ENCODE measurements around the gene ZBTB7A.

DNA sequence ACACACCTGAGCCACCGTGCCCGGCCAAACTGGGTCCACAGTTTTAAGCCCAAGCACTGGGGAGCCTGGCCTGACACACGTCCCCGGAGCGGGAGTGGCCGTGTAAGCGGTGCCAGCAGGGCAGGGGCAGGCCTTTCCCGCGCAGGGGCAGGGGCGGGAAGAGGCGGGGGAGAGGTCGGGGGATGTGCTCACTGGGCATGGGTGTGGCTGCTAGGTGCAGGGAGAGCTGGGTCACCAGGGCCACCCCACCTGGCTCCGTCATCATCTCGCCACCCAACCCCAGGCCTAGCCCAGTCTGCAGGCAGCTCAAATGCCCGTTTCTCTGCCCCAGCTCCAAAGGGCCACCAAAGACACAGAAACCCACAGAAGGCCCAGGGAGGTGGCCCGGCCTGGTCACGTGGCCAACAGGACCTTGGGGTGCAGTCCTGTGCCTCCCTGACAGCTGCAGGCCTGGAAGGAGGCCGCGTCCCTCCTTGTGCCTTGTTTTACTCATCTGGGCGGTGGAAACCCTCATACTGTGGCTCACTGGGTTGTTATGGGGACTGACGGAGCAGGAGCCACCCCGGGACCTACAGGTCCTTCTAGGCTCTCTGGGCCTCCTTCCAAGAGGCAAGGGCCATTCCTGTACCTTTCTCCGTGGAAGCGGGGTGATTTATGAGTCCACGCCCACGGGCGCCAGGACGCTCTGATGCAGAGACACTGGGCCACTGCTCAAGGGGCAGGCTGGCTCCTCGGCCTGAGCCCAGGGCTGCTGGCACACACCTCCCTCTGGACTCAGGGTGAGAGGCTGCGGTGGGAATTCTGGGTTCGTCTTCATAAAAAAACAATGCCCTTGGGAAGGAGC is 29.6 kb upstream of the ZBTB7A start:
- TF ChIP-seq, protein P1, sequence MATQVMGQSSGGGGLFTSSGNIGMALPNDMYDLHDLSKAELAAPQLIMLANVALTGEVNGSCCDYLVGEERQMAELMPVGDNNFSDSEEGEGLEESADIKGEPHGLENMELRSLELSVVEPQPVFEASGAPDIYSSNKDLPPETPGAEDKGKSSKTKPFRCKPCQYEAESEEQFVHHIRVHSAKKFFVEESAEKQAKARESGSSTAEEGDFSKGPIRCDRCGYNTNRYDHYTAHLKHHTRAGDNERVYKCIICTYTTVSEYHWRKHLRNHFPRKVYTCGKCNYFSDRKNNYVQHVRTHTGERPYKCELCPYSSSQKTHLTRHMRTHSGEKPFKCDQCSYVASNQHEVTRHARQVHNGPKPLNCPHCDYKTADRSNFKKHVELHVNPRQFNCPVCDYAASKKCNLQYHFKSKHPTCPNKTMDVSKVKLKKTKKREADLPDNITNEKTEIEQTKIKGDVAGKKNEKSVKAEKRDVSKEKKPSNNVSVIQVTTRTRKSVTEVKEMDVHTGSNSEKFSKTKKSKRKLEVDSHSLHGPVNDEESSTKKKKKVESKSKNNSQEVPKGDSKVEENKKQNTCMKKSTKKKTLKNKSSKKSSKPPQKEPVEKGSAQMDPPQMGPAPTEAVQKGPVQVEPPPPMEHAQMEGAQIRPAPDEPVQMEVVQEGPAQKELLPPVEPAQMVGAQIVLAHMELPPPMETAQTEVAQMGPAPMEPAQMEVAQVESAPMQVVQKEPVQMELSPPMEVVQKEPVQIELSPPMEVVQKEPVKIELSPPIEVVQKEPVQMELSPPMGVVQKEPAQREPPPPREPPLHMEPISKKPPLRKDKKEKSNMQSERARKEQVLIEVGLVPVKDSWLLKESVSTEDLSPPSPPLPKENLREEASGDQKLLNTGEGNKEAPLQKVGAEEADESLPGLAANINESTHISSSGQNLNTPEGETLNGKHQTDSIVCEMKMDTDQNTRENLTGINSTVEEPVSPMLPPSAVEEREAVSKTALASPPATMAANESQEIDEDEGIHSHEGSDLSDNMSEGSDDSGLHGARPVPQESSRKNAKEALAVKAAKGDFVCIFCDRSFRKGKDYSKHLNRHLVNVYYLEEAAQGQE (tag by site-specific recombination; IDR thresholded peaks at IDR 0.05) = no peak
- TF ChIP-seq ZNF24 (tag by site-specific recombination; IDR thresholded peaks at IDR 0.05) (no peak), ZNF785 (tag by site-specific recombination; IDR thresholded peaks at IDR 0.05) (no peak), ZNF561 (tag by site-specific recombination; IDR thresholded peaks at IDR 0.05; ENCODE audit: borderline replicate concordance) (no peak), ZNF274 (IDR thresholded peaks at IDR 0.05; ENCODE audit: low read length) (no peak), ZNF274 (tag by site-specific recombination; IDR thresholded peaks at IDR 0.05; ENCODE audit: borderline replicate concordance) (no peak), ZNF776 (tag by site-specific recombination; IDR thresholded peaks at IDR 0.05; ENCODE audit: borderline replicate concordance) (no peak), ZNF558 (tag by site-specific recombination; IDR thresholded peaks at IDR 0.05) (no peak), ZFP37 (tag by site-specific recombination; IDR thresholded peaks at IDR 0.05) (no peak), ZNF747 (tag by site-specific recombination; IDR thresholded peaks at IDR 0.05) (no peak)
- TF ChIP-seq, protein P2, sequence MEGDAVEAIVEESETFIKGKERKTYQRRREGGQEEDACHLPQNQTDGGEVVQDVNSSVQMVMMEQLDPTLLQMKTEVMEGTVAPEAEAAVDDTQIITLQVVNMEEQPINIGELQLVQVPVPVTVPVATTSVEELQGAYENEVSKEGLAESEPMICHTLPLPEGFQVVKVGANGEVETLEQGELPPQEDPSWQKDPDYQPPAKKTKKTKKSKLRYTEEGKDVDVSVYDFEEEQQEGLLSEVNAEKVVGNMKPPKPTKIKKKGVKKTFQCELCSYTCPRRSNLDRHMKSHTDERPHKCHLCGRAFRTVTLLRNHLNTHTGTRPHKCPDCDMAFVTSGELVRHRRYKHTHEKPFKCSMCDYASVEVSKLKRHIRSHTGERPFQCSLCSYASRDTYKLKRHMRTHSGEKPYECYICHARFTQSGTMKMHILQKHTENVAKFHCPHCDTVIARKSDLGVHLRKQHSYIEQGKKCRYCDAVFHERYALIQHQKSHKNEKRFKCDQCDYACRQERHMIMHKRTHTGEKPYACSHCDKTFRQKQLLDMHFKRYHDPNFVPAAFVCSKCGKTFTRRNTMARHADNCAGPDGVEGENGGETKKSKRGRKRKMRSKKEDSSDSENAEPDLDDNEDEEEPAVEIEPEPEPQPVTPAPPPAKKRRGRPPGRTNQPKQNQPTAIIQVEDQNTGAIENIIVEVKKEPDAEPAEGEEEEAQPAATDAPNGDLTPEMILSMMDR (tag by site-specific recombination; IDR thresholded peaks at IDR 0.05) = no peak
- TF ChIP-seq, protein P3, sequence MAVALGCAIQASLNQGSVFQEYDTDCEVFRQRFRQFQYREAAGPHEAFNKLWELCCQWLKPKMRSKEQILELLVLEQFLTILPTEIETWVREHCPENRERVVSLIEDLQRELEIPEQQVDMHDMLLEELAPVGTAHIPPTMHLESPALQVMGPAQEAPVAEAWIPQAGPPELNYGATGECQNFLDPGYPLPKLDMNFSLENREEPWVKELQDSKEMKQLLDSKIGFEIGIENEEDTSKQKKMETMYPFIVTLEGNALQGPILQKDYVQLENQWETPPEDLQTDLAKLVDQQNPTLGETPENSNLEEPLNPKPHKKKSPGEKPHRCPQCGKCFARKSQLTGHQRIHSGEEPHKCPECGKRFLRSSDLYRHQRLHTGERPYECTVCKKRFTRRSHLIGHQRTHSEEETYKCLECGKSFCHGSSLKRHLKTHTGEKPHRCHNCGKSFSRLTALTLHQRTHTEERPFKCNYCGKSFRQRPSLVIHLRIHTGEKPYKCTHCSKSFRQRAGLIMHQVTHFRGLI (tag by site-specific recombination; IDR thresholded peaks at IDR 0.05) = no peak
- TF ChIP-seq, protein P4, sequence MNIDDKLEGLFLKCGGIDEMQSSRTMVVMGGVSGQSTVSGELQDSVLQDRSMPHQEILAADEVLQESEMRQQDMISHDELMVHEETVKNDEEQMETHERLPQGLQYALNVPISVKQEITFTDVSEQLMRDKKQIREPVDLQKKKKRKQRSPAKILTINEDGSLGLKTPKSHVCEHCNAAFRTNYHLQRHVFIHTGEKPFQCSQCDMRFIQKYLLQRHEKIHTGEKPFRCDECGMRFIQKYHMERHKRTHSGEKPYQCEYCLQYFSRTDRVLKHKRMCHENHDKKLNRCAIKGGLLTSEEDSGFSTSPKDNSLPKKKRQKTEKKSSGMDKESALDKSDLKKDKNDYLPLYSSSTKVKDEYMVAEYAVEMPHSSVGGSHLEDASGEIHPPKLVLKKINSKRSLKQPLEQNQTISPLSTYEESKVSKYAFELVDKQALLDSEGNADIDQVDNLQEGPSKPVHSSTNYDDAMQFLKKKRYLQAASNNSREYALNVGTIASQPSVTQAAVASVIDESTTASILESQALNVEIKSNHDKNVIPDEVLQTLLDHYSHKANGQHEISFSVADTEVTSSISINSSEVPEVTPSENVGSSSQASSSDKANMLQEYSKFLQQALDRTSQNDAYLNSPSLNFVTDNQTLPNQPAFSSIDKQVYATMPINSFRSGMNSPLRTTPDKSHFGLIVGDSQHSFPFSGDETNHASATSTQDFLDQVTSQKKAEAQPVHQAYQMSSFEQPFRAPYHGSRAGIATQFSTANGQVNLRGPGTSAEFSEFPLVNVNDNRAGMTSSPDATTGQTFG (tag by site-specific recombination; IDR thresholded peaks at IDR 0.05; ENCODE audit: borderline replicate concordance) = no peak

Data from HEK293 (cell line).